SK-N-SH (cell line): Measurements from ENCODE around the gene CLEC2D. TPM values are rescaled to one million over a fixed set of nuclear protein-coding genes. Genes with fewer than 3 reads are reported as not detected.

ENCODE experiments used
- CTCF ChIA-PET: fragments of 300-600, 350-600 bp; formaldehyde crosslinking; extraction: SDS; loops from one replicate; lab custom pipeline; 2021; lab: Yijun Ruan, JAX
- POLR2A ChIA-PET: fragments of 350-600 bp; sonication (Branson Sonifier 250); formaldehyde crosslinking; extraction: SDS; loops from one replicate; lab custom pipeline; 2020; ENCODE audit warnings: antibody characterized with exemption, inconsistent platforms; lab: Yijun Ruan, JAX
- DNase-seq: peaks from one replicate; pipeline ENCODE4 v3.0.0; 2012
- H2AFZ ChIP-seq: fragments of 200-600 bp; sonication (generic); 2 replicates; pipeline ENCODE4 v1.8.1; 2016; ENCODE audit warnings: antibody characterized with exemption, mild to moderate bottlenecking, low read depth
- H3F3A ChIP-seq: fragments of 200-600 bp; sonication (generic); replicated peaks from 2 replicates; pipeline ENCODE3; 2016; ENCODE audit warnings: antibody characterized with exemption, mild to moderate bottlenecking; ENCODE audit not compliant: insufficient read depth
- H3K27ac ChIP-seq, 2 experiments: fragments of 200-500 bp in 1 of 2; fragments of 200-600 bp in 1 of 2; sonication (Bioruptor generic) in 1 of 2; sonication (generic), shearing (Covaris generic) in 1 of 2; 2 replicates each; pipeline versions ENCODE4 v1.5.1 to v1.6.1; 2014 to 2016; ENCODE audit warnings: low read depth in 2 of 2, inconsistent platforms in 1 of 2, low read length in 1 of 2, mild to moderate bottlenecking in 1 of 2, mixed read lengths in 1 of 2
- H3K27me3 ChIP-seq: fragments of 200-600 bp; sonication (generic), shearing (Covaris generic); 2 replicates; pipeline ENCODE4 v1.6.1; 2016; ENCODE audit warnings: mixed run types; ENCODE audit not compliant: insufficient read depth
- H3K36me3 ChIP-seq, 2 experiments: fragments of 200-500 bp in 1 of 2; fragments of 200-600 bp in 1 of 2; sonication (Bioruptor generic) in 1 of 2; sonication (generic) in 1 of 2; replicated peaks in 1 of 2; 2 replicates each; pipeline versions ENCODE3 to v1.5.1; 2014 to 2016; ENCODE audit warnings: low read length in 1 of 2, mild to moderate bottlenecking in 1 of 2; ENCODE audit not compliant: insufficient read depth in 2 of 2, control insufficient read depth in 1 of 2
- H3K4me1 ChIP-seq, 2 experiments: fragments of 200-500 bp in 1 of 2; fragments of 200-600 bp in 1 of 2; sonication (Bioruptor generic) in 1 of 2; sonication (generic), shearing (Covaris generic) in 1 of 2; 2 replicates each; pipeline versions ENCODE4 v1.5.1 to v1.6.1; 2014 to 2016; ENCODE audit warnings: low read depth in 1 of 2, low read length in 1 of 2, mixed run types in 1 of 2; ENCODE audit not compliant: insufficient read depth in 2 of 2, control insufficient read depth in 1 of 2
- H3K4me2 ChIP-seq: fragments of 200-600 bp; sonication (generic), shearing (Covaris generic); 2 replicates; pipeline ENCODE4 v1.6.1; 2017; ENCODE audit warnings: mixed run types
- H3K4me3 ChIP-seq, 2 experiments: fragments of 200-500 bp in 1 of 2; fragments of 200-600 bp in 1 of 2; sonication (Bioruptor generic) in 1 of 2; sonication (generic), shearing (Covaris generic) in 1 of 2; 2 replicates each; pipeline versions ENCODE4 v1.5.1 to v1.8.1; 2014 to 2016; ENCODE audit warnings: low read depth in 2 of 2, inconsistent platforms in 1 of 2, low read length in 1 of 2, mild to moderate bottlenecking in 1 of 2, mixed read lengths in 1 of 2, moderate library complexity in 1 of 2
- H3K79me2 ChIP-seq: fragments of 200-600 bp; sonication (generic); 2 replicates; pipeline ENCODE4 v1.8.1; 2017; ENCODE audit warnings: mild to moderate bottlenecking; ENCODE audit not compliant: insufficient read depth
- H3K9ac ChIP-seq: fragments of 200-600 bp; sonication (generic); 2 replicates; pipeline ENCODE4 v1.6.1; 2017; ENCODE audit warnings: mixed run types
- H3K9me2 ChIP-seq: fragments of 200-600 bp; sonication (generic); 2 replicates; pipeline ENCODE4 v1.6.1; 2017; ENCODE audit warnings: mixed run types
- H3K9me3 ChIP-seq: fragments of 200-600 bp; sonication (generic); 2 replicates; pipeline ENCODE4 v1.6.1; 2017; ENCODE audit warnings: mixed run types, mild to moderate bottlenecking, moderate library complexity
- H4K20me1 ChIP-seq: fragments of 200-600 bp; sonication (generic); 2 replicates; pipeline ENCODE4 v1.6.1; 2017; ENCODE audit warnings: mild to moderate bottlenecking, mixed run types; ENCODE audit not compliant: insufficient read depth
- CHD2 ChIP-seq: fragments of 150-350 bp; IDR thresholded peaks from 2 replicates; pipeline ENCODE4 v1.6.1; 2018; ENCODE audit warnings: low read length; ENCODE audit not compliant: partially characterized antibody
- CTCF ChIP-seq: fragments of 200-600 bp; sonication (generic); IDR thresholded peaks from 2 replicates; pipeline ENCODE4 v1.6.1; 2017; ENCODE audit warnings: antibody characterized with exemption, mild to moderate bottlenecking, moderate library complexity
- ELF1 ChIP-seq: IDR thresholded peaks from 2 replicates; pipeline ENCODE4 v1.4.0; 2012
- EP300 ChIP-seq, 2 experiments: IDR thresholded peaks; 2 replicates each; pipeline versions ENCODE4 v1.4.0 to v1.6.1; 2012; ENCODE audit warnings: borderline replicate concordance in 1 of 2, low read depth in 1 of 2, low read length in 1 of 2
- FOXM1 ChIP-seq: IDR thresholded peaks from 2 replicates; pipeline ENCODE4 v1.4.0; 2012; ENCODE audit warnings: low read depth, mild to moderate bottlenecking
- GATA2 ChIP-seq: sonication (generic); formaldehyde crosslinking; IDR thresholded peaks from 2 replicates; pipeline ENCODE4 v1.5.0; 2020; ENCODE audit warnings: mild to moderate bottlenecking, missing genetic modification reagents
- MEF2A ChIP-seq: IDR thresholded peaks from 2 replicates; pipeline ENCODE4 v1.4.0; 2012; ENCODE audit warnings: low read depth, borderline replicate concordance
- MXI1 ChIP-seq: IDR thresholded peaks from 2 replicates; pipeline ENCODE4 v1.6.1; 2012; ENCODE audit warnings: mild to moderate bottlenecking, low read depth, low read length, improper control_type of control experiment
- NFIC ChIP-seq: IDR thresholded peaks from 2 replicates; pipeline ENCODE4 v1.4.0; 2012; ENCODE audit warnings: borderline replicate concordance
- PBX3 ChIP-seq: IDR thresholded peaks from 2 replicates; pipeline ENCODE4; 2012
- RAD21 ChIP-seq: IDR thresholded peaks from 2 replicates; pipeline ENCODE4 v1.6.1; 2012; ENCODE audit warnings: mild to moderate bottlenecking, low read length
- REST ChIP-seq: IDR thresholded peaks from 2 replicates; pipeline ENCODE4 v1.6.1; 2012; ENCODE audit warnings: mild to moderate bottlenecking, low read depth, low read length, moderate library complexity
- RXRA ChIP-seq: IDR thresholded peaks from 2 replicates; pipeline ENCODE4 v1.4.0; 2012; ENCODE audit warnings: low read depth, mild to moderate bottlenecking, borderline replicate concordance
- SIN3A ChIP-seq: IDR thresholded peaks from 2 replicates; pipeline ENCODE4 v1.6.1; 2012; ENCODE audit warnings: low read depth, mild to moderate bottlenecking, low read length, moderate library complexity, borderline replicate concordance
- TCF12 ChIP-seq: IDR thresholded peaks from 2 replicates; pipeline ENCODE4 v1.4.0; 2012
- TEAD4 ChIP-seq: IDR thresholded peaks from 2 replicates; pipeline ENCODE4 v1.4.0; 2012; ENCODE audit warnings: mild to moderate bottlenecking, borderline replicate concordance; ENCODE audit not compliant: insufficient read depth
- USF1 ChIP-seq: IDR thresholded peaks from 2 replicates; pipeline ENCODE4 v1.4.0; 2012; ENCODE audit warnings: low read depth, borderline replicate concordance
- ZBTB33 ChIP-seq: IDR thresholded peaks from 2 replicates; pipeline ENCODE4 v1.4.0; 2012; ENCODE audit warnings: low read depth, borderline replicate concordance
- WGBS: methylation state at CpG from one replicate; pipeline ENCODE4 v1.1.6; 2017; ENCODE audit warnings: low lambda C conversion rate; 5-methylcytosine and 5-hydroxymethylcytosine counted together
- polyA plus RNA-seq, 3 experiments: library from polyadenylated mRNA; depleted of rRNA; stranded (reverse); fragments of >200 nt; gene quantifications; 2 replicates each; pipeline ENCODE4 v1.2.3, GENCODE V29; 2012

The CLEC2D gene
- polyA plus RNA-seq, 1 of the 3 experiments (the other 2 are of a cell fraction): 0.81 TPM

- no peak overlapping the region for H3K27ac ChIP-seq
- CTCF ChIA-PET: interaction anchor here (0.9 to 2.1 kb wide), 4 partner anchors 17 to 91 kb away, joined by 3 to 10 read pairs (median 3); no protein-coding TSS in a partner anchor
- no peaks in the 10 kb centered on the region for H4K20me1 ChIP-seq
- no peak overlapping the region for H3K4me2 ChIP-seq
- no peaks in the 10 kb centered on the region for H3K9me2 ChIP-seq
- H3K4me1 ChIP-seq: no peaks in the 10 kb centered on the region
- H3F3A ChIP-seq: no peaks in the 10 kb centered on the region
- H3K36me3 ChIP-seq: no peaks in the 10 kb centered on the region
- TF ChIP-seq EP300 (IDR thresholded peaks at IDR 0.05; ENCODE audit: borderline replicate concordance in 1 of 2, low read depth in 1 of 2, low read length in 1 of 2) (no peak), ELF1 (no peak), CTCF (no peak), TEAD4 (no peak), SIN3A (no peak), PBX3 (no peak), RXRA (no peak), NFIC (no peak), MXI1 (no peak), USF1 (no peak), TCF12 (no peak), REST (no peak), MEF2A (no peak), ZBTB33 (no peak), GATA2 (CRISPR knock-in tag) (no peak), FOXM1 (no peak), CHD2 (no peak), RAD21 (no peak)
- TF ChIP-seq, all 33 proteins: peak for 0
- no peak overlapping the region for H2AFZ ChIP-seq
- H3K9me3 ChIP-seq: no peaks in the 10 kb centered on the region
- H3K4me3 ChIP-seq: no peak overlapping the region
- POLR2A ChIA-PET: no interaction called here
- H3K9ac ChIP-seq: no peak overlapping the region
- H3K27me3 ChIP-seq: peaks cover 9% of the 10 kb centered on the region; the same call in 1 of the 2 replicates
- DNase-seq: no peak
- H3K79me2 ChIP-seq: no peaks in the 10 kb centered on the region
- 8% methylated on average over 2 of the region's 2 CpGs for WGBS
Observed at GRCh38 chr12:9725213-9725870, 55.8 kb downstream of the CLEC2D start.
